ENCODE data around the gene TP63. TPM values are rescaled to one million over a fixed set of nuclear protein-coding genes. Genes with fewer than 3 reads are reported as not detected.

The TP63 gene
- total RNA-seq, 3 donors from 2014 or later: 0.54 TPM; not detected in 2

DNA sequence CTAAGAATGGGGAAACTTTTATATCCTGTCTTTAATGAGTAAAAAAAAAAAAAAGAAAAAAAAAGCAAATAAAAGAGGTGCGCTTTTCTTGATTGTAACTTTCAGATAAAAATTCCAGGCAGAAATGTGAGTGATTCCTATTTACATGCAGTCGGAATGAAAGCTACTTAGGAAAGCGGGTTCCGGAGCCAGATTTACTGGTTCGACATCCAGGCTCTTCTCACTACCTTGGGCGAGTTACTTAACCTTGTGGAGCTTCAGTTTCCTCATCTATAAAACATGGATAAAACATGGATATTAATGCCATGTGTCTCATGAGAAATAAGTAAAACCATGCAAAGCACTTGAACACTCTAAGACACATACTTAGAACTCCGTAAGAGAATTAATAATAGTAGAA, 169.2 kb downstream of the TP63 start:
- no peaks in the 10 kb centered on the region for H3K4me1 Mint-ChIP-seq (ENCODE audit: low read depth)
- no peaks in the 10 kb centered on the region for H3K27me3 Mint-ChIP-seq (ENCODE audit: low read depth)
- H3K36me3 Mint-ChIP-seq (ENCODE audit: insufficient read depth): no peaks in the 10 kb centered on the region
- H3K4me3 Mint-ChIP-seq: no peak overlapping the region
- ATAC-seq (no peak), DNase-seq (no peak)
- no peaks in the 10 kb centered on the region for H3K9me3 Mint-ChIP-seq

DNA sequence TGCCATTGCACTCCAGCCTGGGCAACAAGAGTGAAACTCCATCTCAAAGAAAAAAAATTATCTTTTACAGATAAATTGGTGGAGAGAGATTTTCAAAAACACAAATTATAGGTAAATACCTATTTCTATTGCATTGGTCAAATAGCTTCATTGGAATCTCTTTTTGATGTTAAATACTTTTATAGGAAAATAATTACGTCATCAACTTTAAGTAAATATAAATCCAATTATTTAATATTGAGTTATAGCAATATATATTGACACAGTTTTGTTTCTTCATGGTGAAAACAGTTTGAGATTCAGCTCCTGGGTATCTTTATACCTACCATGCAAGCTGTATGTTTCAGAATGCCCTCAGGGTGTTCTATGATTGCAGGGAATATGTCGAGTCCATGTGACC, 172.1 kb downstream of the TP63 start:
- Mint-ChIP-seq H3K4me1 (ENCODE audit: low read depth) (no peaks in the 10 kb centered on the region), H3K9me3 (no peaks in the 10 kb centered on the region), H3K36me3 (ENCODE audit: insufficient read depth) (no peaks in the 10 kb centered on the region), H3K4me3 (no peak overlapping the region), H3K27me3 (ENCODE audit: low read depth) (no peaks in the 10 kb centered on the region)
- ATAC-seq: no peak
- no peak for DNase-seq

DNA sequence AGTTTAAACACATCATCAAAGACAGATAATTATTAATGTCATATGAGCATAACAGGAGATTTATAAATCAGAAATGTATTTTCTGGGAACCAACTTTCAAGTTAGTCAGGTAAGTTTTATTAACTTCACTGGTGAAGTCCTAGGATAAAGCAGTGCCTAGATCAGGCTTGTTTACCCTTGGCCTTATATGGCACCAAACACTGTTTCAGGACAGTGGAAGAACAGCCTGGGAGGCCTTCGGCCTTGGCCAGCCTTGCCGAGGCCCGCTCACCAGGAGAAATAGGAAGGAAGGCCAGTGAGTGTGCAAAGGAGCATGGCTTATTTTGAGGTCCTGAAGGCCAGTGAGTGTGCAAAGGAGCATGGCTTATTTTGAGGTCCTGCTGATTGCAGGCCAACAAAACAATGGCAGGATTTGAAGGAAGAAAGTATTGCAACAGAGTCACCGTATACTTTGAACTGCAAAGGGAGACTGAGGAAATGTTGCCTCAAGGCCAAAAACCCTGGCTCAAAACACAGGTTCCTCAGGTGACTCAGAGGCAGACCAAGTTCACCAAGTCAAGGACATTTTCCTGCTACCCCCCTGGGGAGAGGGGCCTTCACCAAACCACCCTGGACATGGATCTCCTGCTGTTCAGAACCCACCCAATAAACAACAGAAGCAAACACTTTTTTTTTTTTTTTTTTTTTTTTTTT, 174.3 kb downstream of the TP63 start:
- no peak overlapping the region for H3K4me3 Mint-ChIP-seq
- no peaks in the 10 kb centered on the region for H3K36me3 Mint-ChIP-seq (ENCODE audit: insufficient read depth)
- no peaks in the 10 kb centered on the region for H3K27me3 Mint-ChIP-seq (ENCODE audit: low read depth)
- ATAC-seq: no peak
- H3K9me3 Mint-ChIP-seq: no peaks in the 10 kb centered on the region
- H3K4me1 Mint-ChIP-seq (ENCODE audit: low read depth): no peaks in the 10 kb centered on the region
- DNase-seq: no peak

DNA sequence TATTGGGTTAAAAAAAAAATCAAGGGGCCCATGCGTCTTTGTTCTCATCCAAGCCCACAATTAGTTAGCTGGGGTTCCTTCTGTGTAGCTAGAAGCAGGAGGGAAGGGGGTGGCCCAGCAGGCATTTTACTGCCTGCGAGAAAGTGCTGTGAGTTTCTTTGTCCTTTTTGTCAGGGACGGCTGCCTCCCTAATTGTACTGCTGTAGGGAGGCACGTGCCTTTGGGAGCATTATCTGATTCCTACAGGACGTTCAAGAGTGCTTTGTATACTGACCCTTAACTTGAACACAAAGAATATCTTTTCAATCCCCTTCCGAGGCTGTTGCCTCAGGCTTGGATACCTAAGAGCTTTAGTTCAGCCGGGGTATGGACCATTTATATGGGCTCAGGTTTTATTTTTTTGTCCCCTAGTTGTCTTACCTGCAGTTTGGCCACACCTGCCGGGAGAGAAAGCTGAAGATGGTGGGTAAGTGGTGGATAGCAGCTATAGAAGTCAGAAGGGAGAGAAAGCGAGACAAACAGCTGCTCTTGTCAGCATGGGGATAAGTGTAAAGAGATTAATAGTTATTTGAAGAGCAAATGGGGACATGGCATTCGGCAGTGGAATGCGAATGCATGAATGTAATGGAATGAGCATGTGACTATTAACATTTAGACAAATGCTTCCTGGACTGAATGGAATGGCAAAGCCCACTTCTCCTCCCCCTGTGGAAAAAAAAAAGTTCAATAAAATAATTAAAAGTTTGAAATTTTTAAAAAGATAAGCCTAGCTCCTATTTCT, 175.2 kb downstream of the TP63 start:
- Mint-ChIP-seq H3K27me3 (ENCODE audit: low read depth) (no peaks in the 10 kb centered on the region), H3K4me1 (ENCODE audit: low read depth) (no peaks in the 10 kb centered on the region), H3K4me3 (no peak overlapping the region), H3K9me3 (no peaks in the 10 kb centered on the region), H3K36me3 (ENCODE audit: insufficient read depth) (no peaks in the 10 kb centered on the region)
- DNase-seq (no peak), ATAC-seq (no peak)

DNA sequence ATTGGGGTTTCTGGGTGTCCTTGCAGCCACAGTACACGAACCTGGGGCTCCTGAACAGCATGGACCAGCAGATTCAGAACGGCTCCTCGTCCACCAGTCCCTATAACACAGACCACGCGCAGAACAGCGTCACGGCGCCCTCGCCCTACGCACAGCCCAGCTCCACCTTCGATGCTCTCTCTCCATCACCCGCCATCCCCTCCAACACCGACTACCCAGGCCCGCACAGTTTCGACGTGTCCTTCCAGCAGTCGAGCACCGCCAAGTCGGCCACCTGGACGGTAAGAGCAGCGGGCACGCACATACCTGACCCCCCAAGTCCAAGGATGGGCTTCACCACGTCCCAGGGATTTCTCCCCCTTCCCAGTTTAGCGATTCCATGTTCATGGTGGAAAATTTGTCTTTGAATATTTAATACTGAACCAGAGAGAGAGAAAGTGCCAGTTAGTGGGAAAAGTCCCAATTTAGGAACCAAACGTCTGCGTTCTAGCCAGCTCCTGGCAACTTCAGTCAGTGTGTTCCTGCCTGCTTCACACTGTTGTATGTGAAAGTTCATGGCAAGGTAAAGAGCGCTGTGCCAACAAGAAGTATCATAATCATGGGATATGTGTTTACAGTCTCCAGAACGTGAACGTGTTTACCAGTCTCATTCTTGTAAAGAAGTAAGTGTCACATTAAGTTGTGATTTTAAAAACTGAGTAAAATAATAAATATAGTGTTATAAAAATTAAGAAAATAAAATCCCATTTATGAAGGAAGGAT, 177.2 kb downstream of the TP63 start:
- Mint-ChIP-seq H3K27me3 (ENCODE audit: low read depth) (no peaks in the 10 kb centered on the region), H3K9me3 (no peaks in the 10 kb centered on the region), H3K4me1 (ENCODE audit: low read depth) (no peaks in the 10 kb centered on the region), H3K4me3 (no peak overlapping the region), H3K36me3 (ENCODE audit: insufficient read depth) (no peaks in the 10 kb centered on the region)
- ATAC-seq (no peak), DNase-seq (no peak)

DNA sequence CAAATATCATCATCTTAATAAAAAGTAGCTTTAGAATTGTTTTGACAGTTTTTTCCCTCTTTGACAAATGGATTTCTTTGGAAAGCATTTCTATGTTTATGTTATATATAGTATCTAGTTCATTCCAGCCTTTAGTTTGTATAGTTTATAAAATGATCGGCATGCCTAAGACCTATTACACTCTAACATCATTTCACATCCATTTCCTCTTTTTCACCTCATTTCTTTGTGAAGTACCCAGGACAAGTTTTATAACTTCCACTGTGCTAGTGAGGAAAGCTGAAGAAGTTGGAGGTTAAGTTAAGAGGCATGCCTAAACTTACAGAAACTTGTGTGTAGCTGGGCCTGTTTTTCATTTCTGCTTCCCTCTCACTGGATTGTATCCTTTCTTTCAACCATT, 178.4 kb downstream of the TP63 start:
- Mint-ChIP-seq H3K27me3 (ENCODE audit: low read depth) (no peaks in the 10 kb centered on the region), H3K4me3 (no peak overlapping the region), H3K9me3 (no peaks in the 10 kb centered on the region), H3K36me3 (ENCODE audit: insufficient read depth) (no peaks in the 10 kb centered on the region), H3K4me1 (ENCODE audit: low read depth) (no peaks in the 10 kb centered on the region)
- ATAC-seq (no peak), DNase-seq (no peak)

DNA sequence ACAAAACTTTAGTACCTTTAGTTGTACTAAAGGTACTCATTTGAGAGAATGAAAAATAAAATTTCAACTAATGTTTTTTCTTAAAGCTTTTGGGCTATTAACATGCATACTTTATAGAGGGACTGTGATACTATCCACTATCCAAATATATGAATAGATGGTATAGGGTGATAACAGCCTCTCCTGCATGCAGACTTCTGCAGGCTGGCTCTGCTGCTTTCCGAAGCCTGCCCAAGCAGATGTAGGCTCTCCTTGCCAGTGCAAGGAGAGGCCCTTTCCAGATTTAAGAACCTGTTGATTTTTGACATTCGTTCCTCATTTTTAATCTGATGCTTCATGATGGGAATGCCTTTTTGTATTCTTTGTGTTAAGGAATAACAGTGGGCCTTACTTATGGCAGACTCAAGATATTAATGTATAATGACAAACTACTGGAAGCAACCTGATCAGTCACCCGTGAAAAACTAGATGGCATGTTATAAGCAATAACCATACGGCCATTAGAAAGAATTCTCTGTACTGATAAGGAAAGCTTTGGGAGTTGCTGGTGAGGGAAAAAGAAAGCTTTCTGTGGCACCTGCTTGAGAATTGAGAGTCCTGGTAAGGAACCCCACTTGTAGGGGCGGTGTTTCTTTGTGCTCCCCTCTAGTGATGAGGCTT, 181.7 kb downstream of the TP63 start:
- DNase-seq (no peak), ATAC-seq (no peak)
- H3K4me1 Mint-ChIP-seq (ENCODE audit: low read depth): no peaks in the 10 kb centered on the region

DNA sequence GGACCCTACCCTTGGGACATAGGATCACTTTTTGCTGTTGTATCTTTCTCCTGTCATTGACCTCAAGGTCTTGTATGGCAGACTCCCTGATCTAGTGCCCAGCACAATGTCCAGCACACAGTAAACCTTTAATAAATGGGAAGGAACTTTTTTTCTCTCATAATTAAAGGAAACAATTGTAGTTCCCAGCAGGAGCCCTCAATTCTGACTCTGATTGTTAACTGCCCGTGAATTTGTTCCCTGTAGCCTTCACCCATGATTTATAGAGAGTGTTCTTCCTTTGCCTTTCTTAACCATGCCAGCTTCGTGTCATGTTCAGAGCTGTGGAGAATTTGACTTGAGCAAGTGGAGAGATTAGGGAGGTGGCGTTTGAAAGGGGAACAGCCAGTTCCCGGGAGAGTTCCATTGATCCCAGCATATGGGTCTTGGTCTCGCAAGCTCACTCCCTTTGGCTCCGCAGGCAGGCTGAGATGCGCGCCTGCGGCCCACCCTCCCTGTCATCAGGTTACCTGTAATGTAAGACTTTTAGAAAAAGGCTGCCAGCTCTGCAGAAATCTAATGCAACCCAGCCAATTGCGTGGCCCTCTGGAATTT, 182.6 kb downstream of the TP63 start:
- Mint-ChIP-seq H3K27me3 (ENCODE audit: low read depth) (no peaks in the 10 kb centered on the region), H3K36me3 (ENCODE audit: insufficient read depth) (no peaks in the 10 kb centered on the region), H3K9me3 (no peaks in the 10 kb centered on the region), H3K4me3 (no peak overlapping the region), H3K4me1 (ENCODE audit: low read depth) (no peaks in the 10 kb centered on the region)
- DNase-seq: no peak
- ATAC-seq: no peak

More for the DNA sequence above, 181.7 kb downstream of the TP63 start:
- Mint-ChIP-seq H3K27me3 (ENCODE audit: low read depth) (no peaks in the 10 kb centered on the region), H3K36me3 (ENCODE audit: insufficient read depth) (no peaks in the 10 kb centered on the region), H3K4me3 (no peak overlapping the region), H3K9me3 (no peaks in the 10 kb centered on the region)

DNA sequence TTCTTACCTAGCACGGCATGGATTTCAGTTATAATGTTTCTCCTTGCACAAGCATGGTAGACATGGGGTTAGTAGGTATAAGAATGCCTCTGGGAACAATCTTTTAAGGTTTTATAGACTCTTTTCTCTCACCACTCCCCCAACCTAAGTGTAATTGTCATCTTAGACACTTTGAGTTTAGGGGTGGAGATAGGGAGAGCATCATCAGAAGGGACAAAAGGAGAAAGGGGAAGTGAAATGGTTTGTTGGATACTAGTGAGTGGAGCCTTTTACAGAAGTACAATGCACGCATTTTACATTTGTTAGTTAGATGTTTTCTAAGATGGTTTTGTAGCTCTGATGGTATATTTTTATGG, 189.2 kb downstream of the TP63 start:
- DNase-seq: no peak
- H3K4me3 Mint-ChIP-seq: no peak overlapping the region
- no peaks in the 10 kb centered on the region for H3K27me3 Mint-ChIP-seq (ENCODE audit: low read depth)
- ATAC-seq: no peak
- H3K4me1 Mint-ChIP-seq (ENCODE audit: low read depth): no peaks in the 10 kb centered on the region
- no peaks in the 10 kb centered on the region for H3K9me3 Mint-ChIP-seq
- H3K36me3 Mint-ChIP-seq (ENCODE audit: insufficient read depth): no peaks in the 10 kb centered on the region

DNA sequence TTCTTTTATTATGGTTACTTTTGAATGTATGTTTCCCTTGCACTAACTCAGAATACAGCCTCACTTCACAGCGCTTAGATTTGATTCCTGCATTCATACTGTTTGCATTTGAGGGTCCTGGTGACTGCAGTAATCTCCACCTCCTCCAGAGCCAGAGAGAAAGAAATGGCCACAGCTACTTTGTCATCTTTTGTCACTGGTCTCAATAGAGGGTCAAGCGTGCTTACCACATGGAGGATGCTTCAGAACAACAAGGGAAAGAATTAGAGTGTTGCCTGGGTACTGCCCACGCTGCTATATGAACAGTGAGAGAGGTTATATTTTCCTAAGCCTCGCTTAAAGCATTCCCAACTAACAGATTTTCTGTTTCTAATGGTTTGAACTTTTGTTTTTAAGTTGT, 190.1 kb downstream of the TP63 start:
- ATAC-seq: no peak
- Mint-ChIP-seq H3K4me3 (no peak overlapping the region), H3K27me3 (ENCODE audit: low read depth) (no peaks in the 10 kb centered on the region), H3K4me1 (ENCODE audit: low read depth) (no peaks in the 10 kb centered on the region), H3K36me3 (ENCODE audit: insufficient read depth) (no peaks in the 10 kb centered on the region), H3K9me3 (no peaks in the 10 kb centered on the region)
- no peak for DNase-seq

DNA sequence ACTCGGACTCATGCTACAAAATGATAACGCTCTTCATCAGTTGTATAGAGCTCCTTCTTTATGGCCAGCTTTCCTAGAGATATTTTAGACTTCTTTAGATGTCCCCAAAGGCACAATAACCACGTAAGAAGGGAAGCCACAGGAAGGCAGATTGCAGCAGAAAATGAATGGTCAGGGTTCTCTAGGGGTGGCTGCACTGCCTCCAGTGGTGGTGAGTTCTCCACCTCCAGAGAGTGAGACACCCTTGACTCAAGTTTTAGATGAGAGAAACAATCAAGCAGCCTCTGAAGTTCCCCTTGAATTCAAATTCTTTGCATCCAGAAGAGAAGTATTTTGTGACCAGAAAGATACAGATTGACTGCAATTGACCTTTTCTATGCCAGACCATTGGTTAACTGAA, 191.5 kb downstream of the TP63 start:
- Mint-ChIP-seq H3K4me1 (ENCODE audit: low read depth) (no peaks in the 10 kb centered on the region), H3K4me3 (no peak overlapping the region), H3K27me3 (ENCODE audit: low read depth) (no peaks in the 10 kb centered on the region), H3K36me3 (ENCODE audit: insufficient read depth) (no peaks in the 10 kb centered on the region), H3K9me3 (no peaks in the 10 kb centered on the region)
- ATAC-seq: no peak
- DNase-seq: no peak

DNA sequence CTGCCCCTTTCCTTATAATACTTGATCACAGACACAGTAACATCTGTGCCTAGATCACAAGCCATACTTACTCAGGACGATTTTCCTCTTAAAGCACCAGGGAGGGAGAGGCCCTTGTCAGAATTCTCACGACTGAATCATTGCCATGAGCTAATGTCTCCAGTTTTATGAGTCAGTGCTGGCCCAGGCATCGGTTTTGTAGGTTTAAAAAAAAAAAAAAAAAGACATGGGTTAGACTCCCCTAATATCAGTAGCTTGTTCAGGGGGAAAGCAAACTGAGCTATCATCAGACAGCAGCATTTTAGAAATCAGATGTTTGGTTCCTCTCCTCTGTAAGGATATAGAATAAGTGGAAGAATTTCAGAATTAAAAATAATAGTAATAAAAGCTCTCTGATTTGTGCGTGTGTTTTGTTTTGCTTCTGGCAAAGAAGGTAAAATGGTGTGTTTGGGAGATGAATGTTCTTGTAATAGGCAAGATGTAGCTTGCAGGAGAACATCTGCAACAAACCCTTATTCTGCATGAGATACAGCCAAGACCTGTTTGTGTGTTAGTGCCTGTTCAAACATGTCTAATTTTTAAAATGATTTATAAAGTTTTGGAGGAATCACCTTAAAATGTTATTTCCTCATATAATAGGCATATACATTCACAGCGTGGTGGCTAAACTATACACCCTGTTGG, 193.6 kb downstream of the TP63 start:
- no peaks in the 10 kb centered on the region for H3K27me3 Mint-ChIP-seq (ENCODE audit: low read depth)
- H3K4me3 Mint-ChIP-seq: no peak overlapping the region
- H3K36me3 Mint-ChIP-seq (ENCODE audit: insufficient read depth): no peaks in the 10 kb centered on the region
- no peaks in the 10 kb centered on the region for H3K4me1 Mint-ChIP-seq (ENCODE audit: low read depth)
- H3K9me3 Mint-ChIP-seq: no peaks in the 10 kb centered on the region
- no peak for ATAC-seq
- DNase-seq: no peak

DNA sequence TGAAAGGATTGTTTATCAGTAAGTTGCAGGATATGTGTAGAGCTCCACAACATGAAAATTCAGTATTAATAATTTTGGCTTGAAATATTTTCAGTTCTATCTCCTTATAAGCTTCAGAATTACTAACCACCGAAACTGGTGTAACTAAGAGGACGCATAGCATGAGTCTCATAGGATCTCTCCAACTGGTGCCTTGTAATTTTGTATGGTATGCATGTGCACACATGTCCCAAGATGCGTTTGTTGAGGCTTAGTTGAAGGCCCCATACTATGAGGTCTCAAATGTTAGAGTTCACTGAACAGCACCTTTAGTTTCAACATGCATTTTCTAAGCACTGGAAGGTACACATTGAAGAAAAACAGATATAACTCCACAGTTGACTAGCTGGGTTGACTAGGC, 195.4 kb downstream of the TP63 start:
- Mint-ChIP-seq H3K36me3 (ENCODE audit: insufficient read depth) (no peaks in the 10 kb centered on the region), H3K27me3 (ENCODE audit: low read depth) (no peaks in the 10 kb centered on the region), H3K9me3 (no peaks in the 10 kb centered on the region), H3K4me3 (no peak overlapping the region), H3K4me1 (ENCODE audit: low read depth) (no peaks in the 10 kb centered on the region)
- no peak for ATAC-seq
- DNase-seq: no peak

DNA sequence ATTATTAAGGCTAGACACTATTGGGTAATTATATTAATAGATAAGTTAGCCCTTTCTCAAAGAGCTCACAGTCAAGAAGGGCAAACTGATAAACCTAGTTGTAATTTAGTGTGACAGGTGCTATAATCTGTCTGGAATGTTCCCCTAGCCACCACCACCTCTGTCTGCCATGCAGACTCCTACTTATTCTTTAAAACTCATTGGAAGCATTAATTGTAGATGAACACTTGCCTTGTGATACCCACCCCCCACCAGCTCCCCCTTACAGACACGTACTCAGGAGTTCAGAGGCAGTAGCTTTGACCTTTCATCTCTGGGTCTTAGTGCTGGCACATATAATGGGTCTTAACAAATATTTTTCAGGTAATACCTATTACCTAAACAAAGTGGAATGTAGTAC, 195.9 kb downstream of the TP63 start:
- ATAC-seq (no peak), DNase-seq (no peak)
- Mint-ChIP-seq H3K9me3 (no peaks in the 10 kb centered on the region), H3K27me3 (ENCODE audit: low read depth) (no peaks in the 10 kb centered on the region), H3K4me3 (no peak overlapping the region), H3K4me1 (ENCODE audit: low read depth) (no peaks in the 10 kb centered on the region), H3K36me3 (ENCODE audit: insufficient read depth) (no peaks in the 10 kb centered on the region)

Data from activated T-cell treated with anti-CD3 and anti-CD28 coated beads, Interleukin-2, amount 50 U/mL, for 4 hours (primary cell).